Trophoblast cell (in vitro differentiated cells and primary cell): ENCODE measurements around the gene ZNF674.

Experiments used
- DNase-seq, 2 donors: peaks; one replicate each; pipeline ENCODE4 v3.0.0-alpha.2; 2016
- H2AFZ ChIP-seq: 2 replicates; pipeline ENCODE4 v1.6.1; 2013; ENCODE audit warnings: low read length, moderate library complexity, mild to moderate bottlenecking; ENCODE audit not compliant: insufficient read depth, poor library complexity
- H2AK5ac ChIP-seq: 2 replicates; pipeline ENCODE4 v1.6.1; 2013; ENCODE audit warnings: mild to moderate bottlenecking, low read length
- H2BK120ac ChIP-seq: 2 replicates; pipeline ENCODE4 v1.6.1; 2013; ENCODE audit warnings: low read length, mild to moderate bottlenecking, moderate library complexity; ENCODE audit not compliant: insufficient read depth, poor library complexity
- H2BK12ac ChIP-seq: 2 replicates; pipeline ENCODE4 v1.6.1; 2013; ENCODE audit warnings: mild to moderate bottlenecking, low read length, moderate library complexity
- H2BK5ac ChIP-seq: 2 replicates; pipeline ENCODE4 v1.6.1; 2013; ENCODE audit warnings: low read length, low read depth, moderate library complexity, mild to moderate bottlenecking; ENCODE audit not compliant: poor library complexity
- H3K14ac ChIP-seq: 2 replicates; pipeline ENCODE4 v1.6.1; 2013; ENCODE audit warnings: mild to moderate bottlenecking, low read length
- H3K18ac ChIP-seq: 2 replicates; pipeline ENCODE4 v1.6.1; 2013; ENCODE audit warnings: mild to moderate bottlenecking, low read length
- H3K23ac ChIP-seq: 2 replicates; pipeline ENCODE4 v1.6.1; 2013; ENCODE audit warnings: low read length
- H3K27ac ChIP-seq: 2 replicates; pipeline ENCODE4 v1.5.1; 2013; ENCODE audit warnings: low read depth, mild to moderate bottlenecking, inconsistent platforms, low read length, moderate library complexity
- H3K27me3 ChIP-seq: 2 replicates; pipeline ENCODE4 v1.6.1; 2013; ENCODE audit warnings: inconsistent platforms, mild to moderate bottlenecking, low read length, moderate library complexity; ENCODE audit not compliant: insufficient read depth
- H3K36me3 ChIP-seq, 2 experiments: 1 replicate in 1 of 2; 2 replicates in 1 of 2; pipeline ENCODE4 v1.6.1; 2013; ENCODE audit warnings: low read length in 2 of 2, mild to moderate bottlenecking in 2 of 2, moderate library complexity in 1 of 2; ENCODE audit not compliant: insufficient read depth in 2 of 2, control insufficient read depth in 1 of 2
- H3K4ac ChIP-seq: 2 replicates; pipeline ENCODE4 v1.6.1; 2013; ENCODE audit warnings: low read depth, mild to moderate bottlenecking, low read length, moderate library complexity
- H3K4me1 ChIP-seq, 2 experiments: 1 replicate in 1 of 2; 2 replicates in 1 of 2; pipeline ENCODE4 v1.6.1; 2013; ENCODE audit warnings: low read length in 2 of 2, mild to moderate bottlenecking in 2 of 2, moderate library complexity in 1 of 2; ENCODE audit not compliant: insufficient read depth in 2 of 2, control insufficient read depth in 1 of 2
- H3K4me2 ChIP-seq: 2 replicates; pipeline ENCODE4 v1.6.1; 2013; ENCODE audit warnings: inconsistent platforms, mild to moderate bottlenecking, low read length, moderate library complexity
- H3K4me3 ChIP-seq: 2 replicates; pipeline ENCODE4 v1.5.1; 2013; ENCODE audit warnings: mild to moderate bottlenecking, low read depth, low read length, inconsistent platforms
- H3K79me1 ChIP-seq: one replicate; pipeline ENCODE4 v1.6.1; 2013; ENCODE audit warnings: low read length
- H3K79me2 ChIP-seq: 2 replicates; pipeline ENCODE4 v1.6.1; 2013; ENCODE audit warnings: low read length, mild to moderate bottlenecking; ENCODE audit not compliant: control insufficient read depth, insufficient read depth, poor library complexity
- H3K9ac ChIP-seq: 2 replicates; pipeline ENCODE4 v1.6.1; 2013; ENCODE audit warnings: mild to moderate bottlenecking, low read length
- H3K9me3 ChIP-seq: 2 replicates; pipeline ENCODE4 v1.6.1; 2013; ENCODE audit warnings: low read depth, mild to moderate bottlenecking, control low read depth, inconsistent platforms, low read length; ENCODE audit not compliant: insufficient read depth
- H4K12ac ChIP-seq: 2 replicates; pipeline ENCODE4 v1.6.1; 2013; ENCODE audit warnings: low read depth, mild to moderate bottlenecking, low read length, moderate library complexity
- H4K8ac ChIP-seq: 2 replicates; pipeline ENCODE4 v1.6.1; 2013; ENCODE audit warnings: low read depth, mild to moderate bottlenecking, low read length, moderate library complexity
- H4K91ac ChIP-seq: one replicate; pipeline ENCODE4 v1.6.1; 2013; ENCODE audit warnings: low read depth, mild to moderate bottlenecking, low read length, moderate library complexity
- WGBS: extraction: QIAGEN DNeasy Blood & Tissue Kit; methylation state at CpG from one replicate; pipeline ENCODE4 v1.1.7; 2013; ENCODE audit warnings: missing lambda C conversion rate; ENCODE audit not compliant: insufficient read length, insufficient coverage; ENCODE audit errors: extremely low coverage; 5-methylcytosine and 5-hydroxymethylcytosine counted together

The ZNF674 gene

DNA sequence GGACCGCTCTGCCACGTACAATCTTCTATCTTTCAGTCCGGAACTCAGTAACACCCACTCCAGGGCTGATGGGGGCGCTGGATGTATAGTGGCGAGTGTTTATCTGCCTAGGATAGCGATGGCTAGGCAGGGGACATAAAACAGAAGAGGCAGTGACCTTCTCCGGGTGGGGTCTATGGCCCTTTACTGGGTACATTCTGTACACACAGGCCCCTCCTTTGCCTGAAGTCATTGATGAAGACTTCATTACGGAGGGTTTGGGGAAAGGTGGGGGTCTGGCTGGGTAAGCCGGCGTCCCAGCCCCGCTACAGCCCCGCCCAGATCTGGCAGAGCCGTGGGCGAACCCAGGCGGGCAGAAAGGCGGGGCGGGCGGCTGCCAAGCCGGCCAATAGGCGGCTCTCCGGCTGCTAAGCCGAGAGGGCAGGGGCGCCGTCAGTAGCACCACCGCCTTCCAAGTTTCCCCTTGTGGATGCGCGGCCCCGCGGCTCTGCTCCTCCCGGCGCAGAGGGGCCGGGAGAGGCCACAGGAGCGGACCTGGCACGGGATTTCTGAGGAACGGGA lies 28.2 kb upstream of the ZNF674 start, which contains the start of gene CHST7:
CHST7 (plus strand) TSS at position 435 of the 561 bp plus-strand sequence. CDS start 167 bp downstream, outside the sequence.
- Histone ChIP-seq H2BK120ac (no peak within 1 kb of the TSS), H3K14ac (peak within 1 kb of the TSS; percentile 37)

GRCh38 chrX:46572340-46572936 lies 27.2 kb upstream of the ZNF674 start:
- no CpG with 5 or more reads among the region's 5 CpGs for WGBS
- H3K9ac ChIP-seq, result no peak overlapping the region
- H3K14ac ChIP-seq, result no peak overlapping the region
- peaks cover 11 to 14% of the 10 kb centered on the region in 2 experiments for H3K4me1 ChIP-seq
- no peak overlapping the region for H2AK5ac ChIP-seq
- no peak overlapping the region for H4K8ac ChIP-seq
- no peak overlapping the region for H3K27ac ChIP-seq
- H3K18ac ChIP-seq, result no peak overlapping the region
- H4K91ac ChIP-seq, result no peak overlapping the region
- no peak overlapping the region for H3K4me3 ChIP-seq
- no peak overlapping the region for H3K23ac ChIP-seq
- H3K36me3 ChIP-seq, result no peaks in the 10 kb centered on the region
- H3K9me3 ChIP-seq, result no peaks in the 10 kb centered on the region
- H3K79me1 ChIP-seq, result no peaks in the 10 kb centered on the region
- H2BK120ac ChIP-seq, result no peak overlapping the region
- no peak overlapping the region for H3K4me2 ChIP-seq
- H3K27me3 ChIP-seq, result no peaks in the 10 kb centered on the region
- H3K79me2 ChIP-seq, result peaks cover 2% of the 10 kb centered on the region
- no peak for DNase-seq
- H2BK12ac ChIP-seq, result no peak overlapping the region
- H4K12ac ChIP-seq, result no peak overlapping the region
- no peak overlapping the region for H2BK5ac ChIP-seq
- no peak overlapping the region for H3K4ac ChIP-seq
- H2AFZ ChIP-seq, result no peak overlapping the region

More for the DNA sequence above, 28.2 kb upstream of the ZNF674 start, which contains the start of gene CHST7:
- no peaks in the 10 kb centered on the region for H3K27me3 ChIP-seq
- no peaks in the 10 kb centered on the region for H3K79me1 ChIP-seq
- H3K79me2 ChIP-seq, result peaks cover 2% of the 10 kb centered on the region
- H4K8ac ChIP-seq, result peak within 1 kb of the TSS; percentile 45
- peak within 1 kb of the TSS; percentile 40 for H3K18ac ChIP-seq
- no CpG with 5 or more reads among the region's 35 CpGs for WGBS
- H3K9ac ChIP-seq, result no peak within 1 kb of the TSS
- peak within 1 kb of the TSS; percentile 96 for H3K4me2 ChIP-seq
- H2AK5ac ChIP-seq, result no peak within 1 kb of the TSS
- H3K4ac ChIP-seq, result no peak within 1 kb of the TSS
- H3K4me3 ChIP-seq, result peak within 1 kb of the TSS; percentile 74
- no peak within 1 kb of the TSS for H3K23ac ChIP-seq
- H3K4me1 ChIP-seq, result peaks cover 11 to 14% of the 10 kb centered on the region in 2 experiments
- peak within 1 kb of the TSS; percentile 30 for H2AFZ ChIP-seq
- H4K12ac ChIP-seq, result peak within 1 kb of the TSS; percentile 57
- no peaks in the 10 kb centered on the region for H3K36me3 ChIP-seq
- H2BK5ac ChIP-seq, result no peak within 1 kb of the TSS
- H3K27ac ChIP-seq, result no peak within 1 kb of the TSS
- H4K91ac ChIP-seq, result no peak within 1 kb of the TSS
- DNase-seq, result peak in 1 of 2 donors; percentile 37
- H3K9me3 ChIP-seq, result no peaks in the 10 kb centered on the region
- no peak within 1 kb of the TSS for H2BK12ac ChIP-seq

DNA sequence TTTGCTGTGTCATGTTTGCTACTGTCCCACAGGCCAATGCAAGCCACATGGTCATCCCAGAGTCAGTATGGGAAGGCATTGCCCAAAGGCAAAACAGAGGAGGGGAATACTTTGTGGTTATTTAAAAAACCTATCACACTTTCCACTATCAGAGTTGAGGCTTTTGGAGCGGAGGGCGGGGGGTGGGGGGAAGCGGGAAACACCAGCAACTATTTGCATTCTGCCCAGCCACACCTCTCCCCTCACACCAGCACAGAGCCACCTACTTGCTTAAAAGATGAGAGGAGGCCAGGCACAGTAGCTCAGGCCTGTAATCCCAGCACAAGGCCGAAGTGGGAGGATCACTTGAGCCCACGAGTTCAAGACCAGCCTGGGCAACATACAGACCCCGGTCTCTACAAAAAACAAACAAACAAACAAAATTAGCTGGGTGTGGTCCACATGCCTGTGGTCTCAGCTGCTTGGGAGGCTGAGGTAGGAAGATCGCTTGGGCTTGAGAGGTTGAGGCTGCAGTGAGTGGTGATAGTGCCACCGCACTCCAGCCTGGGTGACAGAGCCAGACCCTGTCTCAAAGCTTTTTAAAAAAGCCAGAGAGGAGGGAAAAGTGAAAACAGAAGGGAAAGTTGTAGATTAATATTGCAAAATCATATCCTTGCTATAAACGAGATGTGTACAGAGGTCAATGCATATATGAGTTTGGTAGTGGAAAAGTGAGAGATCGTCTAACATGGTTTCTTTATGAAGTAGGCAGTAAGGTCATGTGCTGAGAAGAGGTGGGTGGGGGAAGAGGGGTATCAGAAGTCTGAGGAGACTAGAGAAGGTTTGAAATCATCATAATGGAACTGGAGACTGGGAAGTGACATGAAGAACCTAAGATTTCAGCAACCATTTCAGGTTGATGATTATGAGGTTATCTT lies 26.5 kb upstream of the ZNF674 start:
- Histone ChIP-seq H4K91ac (no peak overlapping the region), H2BK5ac (no peak overlapping the region), H3K4me2 (no peak overlapping the region), H3K36me3 (no peaks in the 10 kb centered on the region), H3K4me3 (no peak overlapping the region), H3K9me3 (no peaks in the 10 kb centered on the region), H3K27ac (no peak overlapping the region), H3K9ac (no peak overlapping the region), H2AK5ac (no peak overlapping the region), H3K23ac (no peak overlapping the region), H2BK120ac (no peak overlapping the region), H2BK12ac (no peak overlapping the region), H4K8ac (no peak overlapping the region), H3K27me3 (no peaks in the 10 kb centered on the region), H3K79me2 (peaks cover 2% of the 10 kb centered on the region), H2AFZ (no peak overlapping the region), H3K79me1 (no peaks in the 10 kb centered on the region), H3K14ac (no peak overlapping the region), H3K18ac (no peak overlapping the region), H3K4ac (no peak overlapping the region), H4K12ac (no peak overlapping the region), H3K4me1 (peaks cover 11 to 14% of the 10 kb centered on the region in 2 experiments)
- no peak for DNase-seq
- WGBS, result no CpG with 5 or more reads among the region's 10 CpGs

- Histone ChIP-seq H3K14ac (no peak overlapping the region), H3K18ac (no peak overlapping the region), H3K23ac (no peak overlapping the region), H2AK5ac (no peak overlapping the region), H2BK120ac (no peak overlapping the region), H3K27me3 (no peaks in the 10 kb centered on the region), H3K36me3 (no peaks in the 10 kb centered on the region), H3K4me2 (no peak overlapping the region), H4K8ac (no peak overlapping the region), H2BK5ac (no peak overlapping the region), H3K79me1 (no peaks in the 10 kb centered on the region), H3K9ac (no peak overlapping the region), H3K27ac (no peak overlapping the region), H4K12ac (no peak overlapping the region), H3K9me3 (no peaks in the 10 kb centered on the region), H3K4me1 (peaks cover 3 to 4% of the 10 kb centered on the region in 2 experiments), H4K91ac (no peak overlapping the region), H3K79me2 (peaks cover 2% of the 10 kb centered on the region), H3K4me3 (no peak overlapping the region), H2BK12ac (no peak overlapping the region), H2AFZ (no peak overlapping the region), H3K4ac (no peak overlapping the region)
- DNase-seq, result no peak
Measured at GRCh38 chrX:46569621-46570020, 24.4 kb upstream of the ZNF674 start.
